Fibroblast of villous mesenchyme (primary cell): ENCODE measurements around the gene CTRB2. TPM values are rescaled to one million over a fixed set of nuclear protein-coding genes. Genes with fewer than 3 reads are reported as not detected.

ENCODE experiments used
- DNase-seq: peaks from one replicate; pipeline ENCODE4 v3.0.0-alpha.2; 2010; ENCODE audit warnings: low read depth
- H3K4me3 ChIP-seq: 2 replicates; pipeline ENCODE4 v1.5.1; 2011; ENCODE audit warnings: low read depth, mild to moderate bottlenecking, low read length
- CTCF ChIP-seq: IDR thresholded peaks from 2 replicates; pipeline ENCODE4 v1.5.1; 2012; ENCODE audit warnings: low read depth, mild to moderate bottlenecking, low read length; ENCODE audit not compliant: insufficient read depth
- total RNA-seq: library from RNA; depleted of rRNA; stranded (reverse); fragments of >200 nt; gene quantifications from 2 replicates; pipeline ENCODE4 v1.2.3, GENCODE V29; 2012

The CTRB2 gene
- total RNA-seq, 1 donor, result not detected

GRCh38 chr16:75192606-75193264 is 14.2 kb downstream of the CTRB2 start:
- no peak for TF ChIP-seq CTCF
- DNase-seq, result no peak
- no peak overlapping the region for H3K4me3 ChIP-seq

GRCh38 chr16:75189638-75190245 is 17.2 kb downstream of the CTRB2 start:
- DNase-seq, result no peak
- TF ChIP-seq CTCF, result no peak
- no peak overlapping the region for H3K4me3 ChIP-seq

GRCh38 chr16:75188832-75189477 is 18.0 kb downstream of the CTRB2 start:
- H3K4me3 ChIP-seq, result no peak overlapping the region
- TF ChIP-seq CTCF, result no peak
- DNase-seq, result no peak

GRCh38 chr16:75181630-75182029 is 25.3 kb downstream of the CTRB2 start:
- H3K4me3 ChIP-seq, result no peak overlapping the region
- no peak for TF ChIP-seq CTCF
- no peak for DNase-seq

GRCh38 chr16:75179208-75179607 is 27.8 kb downstream of the CTRB2 start:
- no peak overlapping the region for H3K4me3 ChIP-seq
- no peak for TF ChIP-seq CTCF

GRCh38 chr16:75176926-75177325 is 30.0 kb downstream of the CTRB2 start:
- TF ChIP-seq CTCF, result no peak

More at GRCh38 chr16:75179208-75179607, 27.8 kb downstream of the CTRB2 start:
- no peak for DNase-seq

GRCh38 chr16:75175074-75175473 is 31.9 kb downstream of the CTRB2 start:
- TF ChIP-seq CTCF, result no peak
- no peak for DNase-seq
- H3K4me3 ChIP-seq, result no peak overlapping the region

More at GRCh38 chr16:75176926-75177325, 30.0 kb downstream of the CTRB2 start:
- no peak overlapping the region for H3K4me3 ChIP-seq
- DNase-seq, result no peak
